Gastroesophageal sphincter (tissue), 4 donors: Measurements from ENCODE around the gene HOXC10. TPM values are rescaled to one million over a fixed set of nuclear protein-coding genes. Genes with fewer than 3 reads are reported as not detected.

Experiments used
- ATAC-seq: fragments of 150-250 bp; one replicate; pipeline ENCODE4 v1.9.1; 2016; ENCODE audit warnings: mild to moderate bottlenecking, moderate library complexity
- H3K27ac ChIP-seq, 4 donors: fragments of 200-600 bp; sonication (generic) in 3 of 4; 1 replicate in 3 of 4; 2 replicates in 1 of 4; pipeline ENCODE4 v1.5.1; 2016 to 2019
- H3K27me3 ChIP-seq: fragments of 200-600 bp; sonication (generic); one replicate; pipeline ENCODE4 v1.5.1; 2019
- H3K36me3 ChIP-seq, 2 donors: fragments of 200-600 bp; sonication (generic); one replicate each; pipeline ENCODE4 v1.5.1; 2019; ENCODE audit warnings: control low read depth in 1 of 2
- H3K4me1 ChIP-seq, 3 donors: fragments of 200-600 bp; sonication (generic); 1 replicate in 2 of 3; 2 replicates in 1 of 3; pipeline ENCODE4 v1.5.1; 2016 to 2019; ENCODE audit warnings: control low read depth in 2 of 3
- H3K4me3 ChIP-seq, 2 donors: fragments of 200-600 bp; sonication (generic); one replicate each; pipeline ENCODE4 v1.5.1; 2019; ENCODE audit warnings: mild to moderate bottlenecking in 1 of 2, moderate library complexity in 1 of 2
- H3K9me3 ChIP-seq, 3 donors: fragments of 200-600 bp; sonication (generic); one replicate each; pipeline ENCODE4 v1.5.1; 2017 to 2019; ENCODE audit warnings: control low read depth in 2 of 3
- EP300 ChIP-seq: sonication (generic); formaldehyde crosslinking; IDR thresholded peaks from one replicate; pipeline ENCODE4 v1.6.1; 2017; ENCODE audit warnings: antibody characterized with exemption, mild to moderate bottlenecking
- POLR2A ChIP-seq, 2 donors: fragments of 450-650 bp; IDR thresholded peaks; one replicate each; pipeline ENCODE4 v1.6.1; 2017; ENCODE audit warnings: antibody characterized with exemption in 2 of 2, mild to moderate bottlenecking in 2 of 2, moderate library complexity in 1 of 2
- POLR2AphosphoS5 ChIP-seq: sonication (generic); formaldehyde crosslinking; IDR thresholded peaks from one replicate; pipeline ENCODE4 v1.6.1; 2017; ENCODE audit warnings: antibody characterized with exemption
- WGBS, 2 donors: methylation state at CpG; one replicate each; pipeline ENCODE4 v1.1.5; 2018; ENCODE audit warnings: low coverage in 1 of 2; 5-methylcytosine and 5-hydroxymethylcytosine counted together
- total RNA-seq, 4 donors: library from RNA; depleted of rRNA; stranded (reverse); fragments of >200 nt; gene quantifications; one replicate each; pipeline ENCODE4 v1.1.0, GENCODE V29; 2016
- TF ChIP-seq, protein P1 (sequence below), 4 experiments: fragments of 200-600 bp in 2 of 4; fragments of 450-650 bp in 2 of 4; sonication (generic) in 1 of 4; IDR thresholded peaks; one replicate each; pipeline ENCODE4 v1.5.1; 2017 to 2019; ENCODE audit warnings: antibody characterized with exemption in 4 of 4, mild to moderate bottlenecking in 2 of 4, moderate library complexity in 2 of 4

Gene HOXC10
- total RNA-seq, 4 donors from 2014 or later = not detected

DNA sequence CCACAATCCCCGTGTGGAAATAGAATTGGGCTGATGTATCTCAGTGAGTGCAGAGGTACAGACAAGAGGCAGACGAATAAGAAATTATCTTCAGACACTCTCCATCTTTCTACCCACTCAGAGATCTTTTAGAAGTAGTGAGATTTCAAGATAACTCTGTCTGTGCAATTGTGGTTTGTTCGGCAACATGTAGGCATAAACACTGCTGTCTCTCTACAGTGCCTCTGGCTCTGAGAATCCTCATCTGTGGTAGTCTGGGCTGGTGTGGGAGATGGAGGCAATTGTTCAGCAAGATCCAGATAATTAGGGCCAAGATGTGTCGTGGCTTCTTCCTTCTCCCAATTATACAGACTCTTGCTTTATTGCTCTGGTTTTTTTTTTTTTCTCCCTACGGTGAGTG is 43.2 kb upstream of the HOXC10 start:
- peaks cover 0 to 22% (median 11%) of the 10 kb centered on the region in 3 donors for H3K4me1 ChIP-seq
- H3K27me3 ChIP-seq = peaks cover 100% of the 10 kb centered on the region
- H3K36me3 ChIP-seq = no peaks in the 10 kb centered on the region
- H3K4me3 ChIP-seq = no peak overlapping the region
- TF ChIP-seq EP300 (no peak), POLR2AphosphoS5 (no peak), POLR2A (IDR thresholded peaks at IDR 0.05) (no peak)
- TF ChIP-seq, protein P1, sequence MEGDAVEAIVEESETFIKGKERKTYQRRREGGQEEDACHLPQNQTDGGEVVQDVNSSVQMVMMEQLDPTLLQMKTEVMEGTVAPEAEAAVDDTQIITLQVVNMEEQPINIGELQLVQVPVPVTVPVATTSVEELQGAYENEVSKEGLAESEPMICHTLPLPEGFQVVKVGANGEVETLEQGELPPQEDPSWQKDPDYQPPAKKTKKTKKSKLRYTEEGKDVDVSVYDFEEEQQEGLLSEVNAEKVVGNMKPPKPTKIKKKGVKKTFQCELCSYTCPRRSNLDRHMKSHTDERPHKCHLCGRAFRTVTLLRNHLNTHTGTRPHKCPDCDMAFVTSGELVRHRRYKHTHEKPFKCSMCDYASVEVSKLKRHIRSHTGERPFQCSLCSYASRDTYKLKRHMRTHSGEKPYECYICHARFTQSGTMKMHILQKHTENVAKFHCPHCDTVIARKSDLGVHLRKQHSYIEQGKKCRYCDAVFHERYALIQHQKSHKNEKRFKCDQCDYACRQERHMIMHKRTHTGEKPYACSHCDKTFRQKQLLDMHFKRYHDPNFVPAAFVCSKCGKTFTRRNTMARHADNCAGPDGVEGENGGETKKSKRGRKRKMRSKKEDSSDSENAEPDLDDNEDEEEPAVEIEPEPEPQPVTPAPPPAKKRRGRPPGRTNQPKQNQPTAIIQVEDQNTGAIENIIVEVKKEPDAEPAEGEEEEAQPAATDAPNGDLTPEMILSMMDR (IDR thresholded peaks at IDR 0.05) = no peak
- H3K27ac ChIP-seq = no peak overlapping the region
- ATAC-seq = no peak
- WGBS, 2 donors = 17 to 20% methylated on average over 5 of the region's 5 CpGs
- H3K9me3 ChIP-seq = no peaks in the 10 kb centered on the region

DNA sequence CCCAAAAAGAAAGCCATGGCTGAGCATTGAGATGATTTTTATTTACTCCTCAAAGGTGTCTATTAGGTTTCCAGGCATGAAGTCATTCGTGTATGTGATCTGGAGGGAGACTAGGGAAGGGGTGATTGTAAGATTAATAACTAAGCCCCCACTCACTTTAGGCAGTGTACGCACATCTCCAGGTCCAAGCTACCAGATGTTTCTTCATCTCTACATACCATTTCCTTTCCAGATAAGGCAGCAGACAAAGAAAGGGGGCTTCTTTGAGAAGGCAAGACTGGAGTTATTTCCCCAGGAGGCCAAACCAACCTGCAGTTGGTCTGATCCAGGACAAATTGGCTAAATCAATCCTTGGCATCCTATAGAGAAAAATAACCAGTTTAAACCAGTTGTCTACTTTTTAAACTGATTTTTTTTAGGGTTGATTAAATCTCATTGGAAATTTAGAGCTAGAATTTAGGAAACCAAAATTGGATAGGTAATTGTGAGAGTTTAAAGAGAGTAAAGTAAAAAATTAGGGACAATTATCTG is 42.4 kb upstream of the HOXC10 start:
- Histone ChIP-seq H3K27me3 (peaks cover 100% of the 10 kb centered on the region), H3K9me3 (no peaks in the 10 kb centered on the region), H3K4me1 (peaks cover 0 to 22% (median 11%) of the 10 kb centered on the region in 3 donors), H3K27ac (no peak overlapping the region), H3K36me3 (no peaks in the 10 kb centered on the region), H3K4me3 (no peak overlapping the region)
- TF ChIP-seq POLR2A (IDR thresholded peaks at IDR 0.05) = no peak
- no peak for TF ChIP-seq POLR2AphosphoS5
- TF ChIP-seq, protein P1 (IDR thresholded peaks at IDR 0.05) = no peak
- TF ChIP-seq EP300 = no peak
- WGBS, 2 donors = 28 to 30% methylated on average over 2 of the region's 2 CpGs
- ATAC-seq = no peak

DNA sequence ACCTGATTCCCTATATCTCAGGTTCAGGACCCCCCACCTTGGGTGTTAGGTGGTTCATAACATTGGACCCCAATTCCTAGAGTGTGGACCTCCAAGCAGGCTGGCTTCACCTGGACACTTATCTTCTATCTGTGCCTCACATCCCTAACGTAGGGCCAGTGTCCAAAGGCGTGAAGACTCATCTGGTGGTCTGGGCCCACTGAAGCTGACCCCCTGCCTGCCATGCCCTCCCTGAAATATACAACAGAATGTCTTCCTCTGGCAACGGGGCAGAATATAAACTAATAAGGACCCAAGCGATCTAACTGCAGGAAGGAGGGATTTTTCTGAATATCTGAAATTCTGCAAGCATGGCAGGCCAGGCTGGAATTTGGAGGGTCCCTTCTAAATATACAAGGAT is 40.7 kb upstream of the HOXC10 start:
- Histone ChIP-seq H3K4me1 (peaks cover 0 to 8% (median 4%) of the 10 kb centered on the region in 3 donors), H3K27me3 (peaks cover 100% of the 10 kb centered on the region), H3K9me3 (no peaks in the 10 kb centered on the region), H3K36me3 (no peaks in the 10 kb centered on the region), H3K4me3 (no peak overlapping the region), H3K27ac (no peak overlapping the region)
- 0 to 43% methylated on average over 1 to 2 of the region's 4 CpGs for WGBS, 2 donors
- no peak for ATAC-seq
- no peak for TF ChIP-seq POLR2AphosphoS5
- no peak for TF ChIP-seq POLR2A (IDR thresholded peaks at IDR 0.05)
- TF ChIP-seq EP300 = no peak
- TF ChIP-seq, protein P1 (IDR thresholded peaks at IDR 0.05) = no peak

DNA sequence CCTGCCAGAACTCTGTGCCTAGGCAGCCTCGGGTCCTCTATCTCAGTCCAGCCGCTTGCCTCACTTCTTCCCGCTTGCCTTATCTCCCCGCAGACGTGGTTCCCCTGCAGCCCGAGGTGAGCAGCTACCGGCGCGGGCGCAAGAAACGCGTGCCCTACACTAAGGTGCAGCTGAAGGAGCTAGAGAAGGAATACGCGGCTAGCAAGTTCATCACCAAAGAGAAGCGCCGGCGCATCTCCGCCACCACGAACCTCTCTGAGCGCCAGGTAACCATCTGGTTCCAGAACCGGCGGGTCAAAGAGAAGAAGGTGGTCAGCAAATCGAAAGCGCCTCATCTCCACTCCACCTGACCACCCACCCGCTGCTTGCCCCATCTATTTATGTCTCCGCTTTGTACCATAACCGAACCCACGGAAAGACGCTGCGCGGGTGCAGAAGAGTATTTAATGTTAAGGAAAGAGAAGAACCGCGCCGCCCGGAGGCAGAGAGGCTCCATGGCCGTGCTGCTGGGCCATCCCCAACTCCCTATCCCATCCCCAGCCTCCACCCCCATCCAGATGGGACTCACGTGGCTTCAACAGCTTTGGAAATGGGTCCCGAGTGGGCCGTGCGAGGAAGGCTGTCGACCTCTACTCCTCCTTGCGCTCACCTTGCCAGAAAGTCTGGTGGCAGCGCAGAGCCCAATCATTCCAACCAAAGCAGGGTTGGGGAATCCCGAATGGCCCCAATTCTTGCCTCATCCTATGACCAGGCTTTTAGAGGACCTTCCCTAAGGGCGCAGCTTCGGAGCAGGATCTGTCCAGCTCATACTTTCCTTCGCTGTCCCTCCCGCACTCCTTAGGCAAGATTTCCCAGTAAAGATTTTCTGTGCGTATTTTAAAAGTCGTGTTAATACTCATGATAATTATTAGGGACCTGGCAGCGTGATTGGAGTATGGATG is 39.8 kb upstream of the HOXC10 start:
- Histone ChIP-seq H3K27ac (no peak overlapping the region), H3K27me3 (peaks cover 100% of the 10 kb centered on the region), H3K36me3 (no peaks in the 10 kb centered on the region), H3K9me3 (no peaks in the 10 kb centered on the region), H3K4me3 (no peak overlapping the region), H3K4me1 (peaks cover 0 to 4% (median 4%) of the 10 kb centered on the region in 3 donors)
- TF ChIP-seq EP300 (no peak), POLR2A (IDR thresholded peaks at IDR 0.05) (no peak), POLR2AphosphoS5 (no peak)
- TF ChIP-seq, protein P1 (IDR thresholded peaks at IDR 0.05) = no peak
- no peak for ATAC-seq
- 8 to 13% methylated on average over 17 to 29 of the region's 51 CpGs for WGBS, 2 donors
